ENCODE data around the gene BPIFB2.
"Not testable (repeated sequence)": the region's sequence is repeated elsewhere in the genome, so short reads cannot be mapped to it uniquely, and the experiment has no call there.

BPIFB2 gene

GRCh38 chr20:33007376-33008335 lies at the start of gene BPIFB2:
TSS of gene BPIFB2 (plus strand) at chr20:33007704. CDS start at chr20:33008575, 871 bp downstream.
- no peak for DNase-seq

- DNase-seq, result no peak
These were observed 48.9 kb upstream of the BPIFB2 start for GRCh38 chr20:32958574-32958973.

DNA sequence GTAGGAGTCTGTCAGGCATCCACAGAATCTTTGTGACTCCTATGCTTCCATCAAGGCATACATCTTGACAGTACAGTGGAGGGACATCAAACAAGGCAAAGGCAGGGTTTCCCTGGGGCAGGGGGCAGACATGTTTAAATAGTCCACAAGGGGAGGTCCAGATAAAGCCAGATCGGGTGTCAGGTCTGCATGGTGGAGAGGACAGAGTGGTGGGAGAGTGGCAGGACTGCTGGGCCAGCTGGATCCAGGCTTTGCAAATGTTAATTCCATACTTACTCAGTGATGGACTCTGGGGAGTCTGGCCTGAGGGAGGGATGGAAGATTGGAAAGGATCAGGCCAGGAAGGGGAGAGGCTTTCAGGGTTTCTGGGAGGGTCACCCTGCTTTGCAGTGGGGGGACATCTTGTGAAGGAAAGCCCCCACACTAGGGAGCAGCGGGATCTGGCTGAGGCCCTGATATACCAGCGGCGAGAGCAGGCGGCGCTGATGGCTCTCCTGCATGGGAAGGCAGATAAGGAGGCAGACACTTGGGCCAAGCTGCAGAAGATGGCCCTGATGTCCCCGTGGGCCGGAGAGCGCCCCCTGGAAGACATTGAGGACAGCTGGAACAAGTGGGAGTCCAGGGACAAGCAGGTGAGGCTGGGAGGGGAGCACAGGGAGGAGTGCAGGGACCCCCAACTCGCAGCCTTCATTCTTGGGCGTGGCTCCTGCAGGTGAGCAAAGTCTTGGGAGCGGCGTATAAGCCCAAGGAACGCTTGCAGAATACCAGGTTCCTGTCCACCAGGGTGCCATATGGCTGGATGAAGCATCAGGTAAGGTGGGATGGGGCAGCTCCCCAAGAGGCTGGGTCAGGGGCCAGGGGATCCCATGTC lies 47.9 kb upstream of the BPIFB2 start:
- no peak for DNase-seq

GRCh38 chr20:32960222-32960518 lies 47.3 kb upstream of the BPIFB2 start:
- no peak for DNase-seq

GRCh38 chr20:32960849-32961731 lies 46.4 kb upstream of the BPIFB2 start:
- DNase-seq, result no peak

- no peak for DNase-seq
These were observed 45.5 kb upstream of the BPIFB2 start for GRCh38 chr20:32962053-32962452.

GRCh38 chr20:32962646-32963045 lies 44.9 kb upstream of the BPIFB2 start:
- not testable (repeated sequence) for DNase-seq

DNA sequence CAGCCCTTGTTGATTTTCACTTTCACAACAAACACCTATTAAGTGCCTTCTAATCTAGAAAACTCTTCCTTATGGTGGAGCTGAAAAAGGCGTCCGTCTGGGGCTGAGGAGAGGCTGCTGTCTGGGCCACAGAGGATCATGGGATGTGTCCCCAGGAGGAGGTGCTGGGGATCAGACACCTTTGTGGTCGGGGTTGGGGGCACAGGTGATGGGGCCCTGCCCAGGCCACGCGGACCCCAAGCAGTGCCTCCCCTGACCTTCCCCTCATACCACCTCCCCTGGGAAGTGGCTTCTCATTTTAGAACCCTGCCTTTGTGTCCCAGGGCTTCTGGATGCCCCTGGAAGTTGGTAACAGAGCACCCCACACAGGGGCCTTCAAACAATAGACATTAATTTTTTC lies 44.3 kb upstream of the BPIFB2 start:
- DNase-seq, result no peak

GRCh38 chr20:32964575-32964974 lies 42.9 kb upstream of the BPIFB2 start:
- DNase-seq, result no peak

DNA sequence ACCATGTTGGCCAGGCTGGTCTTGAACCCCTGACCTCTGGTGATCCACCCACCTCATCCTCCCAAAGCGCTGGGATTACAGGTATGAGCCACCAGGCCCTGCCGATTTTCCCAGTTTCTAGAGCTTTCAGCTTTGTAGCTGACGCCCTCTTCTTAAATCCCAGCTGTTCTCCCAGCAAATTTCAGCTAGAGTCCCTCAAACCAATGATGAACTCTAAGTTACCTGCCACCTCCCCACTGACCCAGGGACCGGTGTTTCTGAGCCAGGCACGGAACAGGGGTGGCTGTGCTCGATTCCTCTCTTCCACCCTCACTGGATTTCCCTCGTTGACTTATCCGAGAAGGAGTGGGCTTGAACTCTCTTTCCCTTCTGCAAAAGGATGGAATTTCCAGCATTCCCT lies 42.4 kb upstream of the BPIFB2 start:
- no peak for DNase-seq

DNA sequence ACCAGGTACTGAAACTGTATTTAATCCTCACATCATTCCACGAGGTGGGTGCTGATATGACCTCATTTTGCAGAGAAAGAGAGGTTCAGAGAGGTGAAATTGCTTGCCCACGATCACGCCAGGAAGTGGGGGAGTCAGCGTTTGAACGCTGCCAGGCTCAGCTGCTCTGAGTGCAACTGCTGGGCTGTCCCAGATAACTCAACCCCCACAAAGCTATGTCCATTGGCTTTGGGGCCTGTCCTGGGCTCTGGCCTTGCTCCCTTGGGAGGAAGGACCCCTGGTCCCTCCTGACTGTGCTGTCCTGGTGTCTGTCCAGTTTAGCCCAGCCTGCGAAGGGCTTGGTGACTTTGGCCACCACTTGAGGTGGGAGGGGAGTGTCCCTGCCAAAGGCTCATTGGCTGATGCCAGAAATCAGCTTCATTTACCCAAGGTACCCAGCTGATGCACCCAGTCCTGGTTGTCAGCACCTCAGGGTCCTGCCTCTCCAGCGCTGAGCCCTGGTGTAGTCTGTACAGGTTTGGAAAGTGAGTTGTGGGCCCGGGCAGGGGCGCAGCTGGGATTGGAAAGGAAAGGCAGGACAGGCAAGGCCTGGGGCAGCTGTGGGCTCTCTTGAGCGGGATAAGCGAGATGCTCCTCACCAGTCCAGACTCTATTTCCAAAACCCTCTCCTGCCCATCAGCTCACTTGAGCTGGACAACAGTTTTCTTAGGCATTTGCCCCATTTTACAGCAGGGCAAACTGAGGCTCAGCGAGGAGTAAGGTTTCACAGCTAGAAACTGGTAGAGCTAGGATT lies 41.7 kb upstream of the BPIFB2 start:
- no peak for DNase-seq

GRCh38 chr20:32966382-32966781 lies 41.1 kb upstream of the BPIFB2 start:
- no peak for DNase-seq

GRCh38 chr20:32966881-32967781 lies 40.4 kb upstream of the BPIFB2 start:
- no peak for DNase-seq

GRCh38 chr20:32967961-32968457 lies 39.5 kb upstream of the BPIFB2 start:
- no peak for DNase-seq

DNA sequence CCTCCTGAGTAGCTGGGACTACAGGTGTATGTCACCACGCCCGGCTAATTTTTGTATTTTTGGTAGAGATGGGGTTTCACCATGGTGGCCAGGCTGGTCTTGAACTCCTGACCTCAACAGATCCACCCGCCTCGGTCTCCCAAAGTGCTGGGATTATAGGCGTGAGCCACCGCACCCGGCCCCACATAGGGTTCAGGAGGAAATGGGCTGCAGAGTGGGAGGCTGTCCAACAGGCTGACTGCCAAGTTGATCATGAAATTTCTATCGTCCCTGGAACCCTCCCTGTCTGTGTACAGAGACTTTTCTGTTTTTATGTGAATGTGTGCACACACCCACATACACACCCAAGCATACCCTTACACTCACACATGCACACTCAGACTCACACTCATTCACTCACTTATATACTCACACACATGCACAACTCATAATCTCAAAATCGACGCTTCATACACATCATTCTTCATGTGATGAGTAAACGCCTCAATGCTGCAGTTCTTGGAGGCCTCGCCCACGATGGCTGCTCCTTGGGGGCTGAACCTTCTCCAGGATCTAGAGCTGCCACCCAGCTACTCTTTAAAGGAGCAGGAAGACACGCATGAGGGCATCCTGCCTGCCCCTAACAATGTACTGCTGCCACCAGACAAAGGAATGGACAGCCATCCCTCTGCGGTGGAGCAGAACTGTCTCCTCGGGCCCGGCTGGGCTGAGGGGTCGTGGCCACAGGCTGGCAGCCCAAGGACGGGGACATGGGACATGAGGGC lies 38.8 kb upstream of the BPIFB2 start:
- no peak for DNase-seq

GRCh38 chr20:32969356-32970114 lies 38.0 kb upstream of the BPIFB2 start:
- no peak for DNase-seq

- DNase-seq, result no peak
These were observed 37.2 kb upstream of the BPIFB2 start for GRCh38 chr20:32970115-32970972.

DNA sequence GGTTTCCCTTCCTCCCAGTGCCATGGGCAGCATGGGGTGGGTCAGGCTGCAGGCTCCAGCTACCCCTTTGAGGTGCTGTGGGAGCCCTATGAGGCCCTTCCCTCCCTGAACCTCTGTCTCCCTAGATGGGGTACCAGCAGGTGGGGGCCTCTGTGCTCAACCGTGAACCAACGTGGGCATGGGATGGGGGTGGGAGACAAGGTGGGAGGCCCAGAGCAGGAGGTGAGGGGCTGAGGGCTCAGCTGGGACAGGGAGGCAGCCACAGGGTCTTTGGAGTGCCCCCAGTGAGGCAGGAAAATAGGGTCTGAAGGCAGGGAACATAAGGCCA lies 36.6 kb upstream of the BPIFB2 start:
- DNase-seq, result no peak
